Myocyte (in vitro differentiated cells): Measurements from ENCODE around the gene FILIP1L. TPM values are rescaled to one million over a fixed set of nuclear protein-coding genes. Genes with fewer than 3 reads are reported as not detected.

Source experiments
- DNase-seq: peaks from one replicate; pipeline ENCODE4 v3.0.0-alpha.2; 2012; ENCODE audit warnings: low read depth
- total RNA-seq: library from RNA; depleted of rRNA; stranded (reverse); fragments of >200 nt; gene quantifications from 2 replicates; pipeline ENCODE4 v1.2.3, GENCODE V29; 2014

Gene FILIP1L
- total RNA-seq, 1 donor from 2014 or later, result 10.8 TPM

DNA sequence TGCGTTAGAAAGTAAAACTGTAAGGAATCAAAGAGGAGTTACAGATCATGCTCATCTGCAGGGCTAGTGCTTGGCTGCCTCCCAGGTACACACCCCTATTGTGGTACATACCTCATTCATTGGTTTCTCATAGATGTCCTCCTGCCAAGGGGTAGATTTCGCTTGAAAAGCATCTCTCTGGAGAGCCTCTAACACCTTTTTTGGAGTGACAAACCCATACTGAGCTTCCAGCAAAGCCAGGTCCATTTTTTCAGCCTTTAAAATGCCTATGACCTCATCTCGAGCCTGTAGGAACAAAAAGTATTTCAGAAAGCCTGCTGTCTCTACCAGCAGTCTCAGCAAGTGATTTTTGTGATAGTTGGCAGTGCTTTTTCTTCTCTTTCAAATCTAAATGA is 184.6 kb downstream of the FILIP1L start:
- peak; percentile 58 for DNase-seq

GRCh38 chr3:99928771-99929744 is 185.2 kb downstream of the FILIP1L start:
- DNase-seq, result no peak

DNA sequence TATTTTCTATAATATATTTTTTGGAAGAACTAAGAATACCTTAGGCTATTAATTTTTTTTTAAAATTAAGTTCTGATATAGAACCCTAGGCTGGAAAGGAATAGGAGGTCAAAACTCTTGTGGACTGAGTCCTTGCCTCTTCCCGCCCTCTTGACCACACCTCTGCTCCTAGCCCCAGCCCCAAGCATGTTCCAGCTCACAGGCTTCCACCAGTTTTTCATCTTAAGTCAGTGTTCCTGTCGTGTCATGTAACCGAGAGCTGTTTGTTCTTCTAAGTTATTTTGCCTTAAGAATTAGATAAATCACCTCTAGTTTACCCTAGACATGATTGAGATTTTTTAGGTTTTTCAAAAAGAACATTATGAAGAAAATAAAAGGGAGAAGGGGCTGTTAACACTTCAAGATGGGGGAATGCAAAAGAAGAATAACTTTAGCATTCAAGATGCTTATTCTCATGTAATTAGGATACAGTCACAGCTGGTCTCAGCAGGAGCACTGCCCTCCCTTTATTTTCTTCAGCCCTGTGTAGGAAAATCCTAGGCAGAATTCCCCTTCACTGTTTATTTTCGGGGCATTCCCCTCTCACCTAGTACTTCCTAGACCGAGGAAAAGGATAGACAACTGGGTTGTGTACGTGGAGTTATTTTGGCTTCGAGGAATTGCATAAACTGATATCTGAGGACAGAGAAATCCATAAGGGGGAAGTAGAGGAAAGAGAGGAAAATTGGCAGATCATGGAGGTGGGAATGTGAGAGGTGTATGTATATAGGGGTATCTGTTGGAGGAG is 186.4 kb downstream of the FILIP1L start:
- DNase-seq, result no peak

DNA sequence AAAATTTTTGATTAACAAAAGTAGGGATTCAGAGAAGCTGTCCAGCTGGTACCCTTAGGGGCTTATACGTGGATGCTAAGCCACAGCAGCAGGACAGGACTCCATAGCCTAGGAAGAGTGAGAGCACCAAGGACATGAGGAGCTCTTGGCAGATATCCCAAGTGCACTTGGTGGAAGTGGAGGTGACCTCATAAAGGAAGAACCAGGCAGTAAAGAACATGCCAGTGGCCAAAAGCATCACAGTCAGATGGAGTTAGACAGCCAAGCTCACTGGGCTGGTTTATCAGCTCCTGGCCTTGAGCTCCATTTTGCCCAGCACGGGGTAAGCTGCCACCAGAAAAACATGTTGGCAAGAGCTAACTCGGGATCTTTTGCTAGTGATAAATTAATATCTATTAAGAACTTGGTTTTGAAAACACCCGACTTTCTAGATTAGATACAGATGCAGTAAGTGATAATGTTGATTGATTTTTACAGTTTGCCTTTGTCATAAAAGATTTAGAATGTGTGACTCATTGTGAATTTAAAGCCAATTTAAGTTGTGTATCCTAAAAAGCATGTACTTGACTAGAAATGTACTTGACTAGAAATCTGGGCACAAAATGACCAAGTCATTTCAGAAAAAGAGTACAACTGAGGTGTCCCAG is 188.6 kb downstream of the FILIP1L start:
- DNase-seq, result peak; percentile 31

DNA sequence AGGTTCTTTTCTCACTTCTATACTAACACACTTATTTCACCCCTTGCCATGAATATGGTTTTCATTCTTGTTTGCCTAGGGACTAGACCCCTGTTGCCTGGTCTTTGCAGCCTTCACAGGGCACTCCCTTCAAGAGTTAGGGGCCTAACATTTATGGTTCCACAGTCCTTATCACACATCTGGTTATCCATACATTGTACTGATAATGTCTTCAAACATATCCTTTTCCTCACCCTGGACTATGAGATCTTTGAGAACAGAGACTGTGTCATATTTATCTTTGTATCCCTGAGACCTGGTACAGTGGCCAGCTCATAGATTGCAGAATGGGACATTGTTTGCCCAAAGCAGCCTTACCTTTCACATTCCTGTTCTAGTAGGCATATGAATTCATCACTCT is 190.4 kb downstream of the FILIP1L start:
- no peak for DNase-seq

GRCh38 chr3:99921986-99922385 is 192.3 kb downstream of the FILIP1L start:
- no peak for DNase-seq

DNA sequence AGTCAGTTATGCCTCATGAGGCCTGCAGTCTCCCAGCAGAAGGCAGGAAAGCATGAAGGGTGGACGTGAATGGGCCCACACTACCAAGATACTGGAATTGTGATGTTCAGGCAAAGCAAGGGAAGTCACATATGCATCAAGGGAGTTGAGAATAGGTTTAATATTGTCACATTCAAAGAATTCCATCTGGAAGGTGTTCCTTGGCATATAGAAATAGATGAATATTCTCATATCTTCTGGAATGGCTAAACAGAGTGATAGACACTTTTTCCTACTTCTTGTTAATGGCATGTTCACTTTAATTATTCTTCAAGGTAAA is 193.0 kb downstream of the FILIP1L start:
- DNase-seq, result no peak

GRCh38 chr3:99920481-99921376 is 193.6 kb downstream of the FILIP1L start:
- peak; percentile 48 for DNase-seq

- no peak for DNase-seq
These were observed 194.6 kb downstream of the FILIP1L start for GRCh38 chr3:99919694-99920093.

GRCh38 chr3:99918715-99919114 is 195.6 kb downstream of the FILIP1L start:
- no peak for DNase-seq

GRCh38 chr3:99915906-99916432 is 198.3 kb downstream of the FILIP1L start:
- DNase-seq, result no peak

DNA sequence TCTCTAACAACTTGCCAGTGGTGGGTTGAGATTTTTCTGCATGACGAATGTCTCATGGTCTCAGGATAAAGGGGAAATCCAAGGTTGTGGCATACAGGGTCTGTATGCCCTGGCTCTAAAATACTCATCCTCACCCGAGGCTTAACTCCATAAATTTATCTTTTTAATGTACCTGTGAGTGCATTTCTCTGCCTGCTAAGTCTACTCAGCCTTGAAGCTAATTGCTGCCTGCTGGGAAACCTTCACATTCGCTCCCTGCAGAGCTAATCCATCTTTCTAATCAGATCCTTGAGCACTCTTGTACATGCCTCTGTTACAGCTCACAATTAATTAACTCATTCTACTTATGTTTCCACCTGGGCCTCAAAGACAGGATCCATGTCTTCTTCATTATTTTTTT is 202.9 kb downstream of the FILIP1L start:
- DNase-seq, result no peak

GRCh38 chr3:99910752-99911290 is 203.5 kb downstream of the FILIP1L start:
- no peak for DNase-seq

DNA sequence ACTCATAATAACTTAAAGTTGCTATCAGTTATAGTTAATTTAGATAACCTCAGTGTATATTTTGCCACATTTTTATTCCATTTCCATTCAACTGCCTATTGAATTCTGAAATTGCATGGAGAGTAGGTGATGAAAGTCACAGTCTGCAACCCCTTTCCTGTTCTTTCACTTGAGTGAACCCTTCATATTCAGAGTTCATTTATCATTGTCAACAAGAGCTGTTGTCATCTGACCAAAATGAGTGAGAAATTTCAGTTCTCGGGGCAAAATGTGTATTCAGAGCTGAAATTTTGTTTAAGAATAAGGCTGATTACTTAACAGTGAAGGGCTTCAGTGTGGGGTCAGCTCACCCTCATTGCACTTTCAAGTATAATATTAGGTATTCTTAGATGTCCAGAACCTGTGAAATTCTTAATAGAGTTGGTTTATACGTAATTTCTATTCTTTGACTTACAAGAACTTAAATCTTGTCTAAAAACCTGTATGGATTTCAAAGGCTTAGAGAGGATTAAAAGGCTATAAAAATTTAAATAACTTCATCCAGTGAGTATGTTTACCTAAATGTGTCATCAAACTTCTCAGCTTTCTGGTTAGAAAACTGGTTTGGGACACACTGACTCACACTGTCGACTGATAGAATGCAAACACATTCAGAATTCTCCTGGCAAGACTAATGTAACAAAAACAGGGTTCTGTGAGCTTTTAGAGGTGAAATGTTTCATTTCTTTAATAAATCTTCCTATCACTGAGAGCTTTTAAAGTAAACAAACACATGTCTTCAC is 204.4 kb downstream of the FILIP1L start:
- peak; percentile 29 for DNase-seq

- DNase-seq, result no peak
These were observed 206.2 kb downstream of the FILIP1L start for GRCh38 chr3:99907959-99908544.

DNA sequence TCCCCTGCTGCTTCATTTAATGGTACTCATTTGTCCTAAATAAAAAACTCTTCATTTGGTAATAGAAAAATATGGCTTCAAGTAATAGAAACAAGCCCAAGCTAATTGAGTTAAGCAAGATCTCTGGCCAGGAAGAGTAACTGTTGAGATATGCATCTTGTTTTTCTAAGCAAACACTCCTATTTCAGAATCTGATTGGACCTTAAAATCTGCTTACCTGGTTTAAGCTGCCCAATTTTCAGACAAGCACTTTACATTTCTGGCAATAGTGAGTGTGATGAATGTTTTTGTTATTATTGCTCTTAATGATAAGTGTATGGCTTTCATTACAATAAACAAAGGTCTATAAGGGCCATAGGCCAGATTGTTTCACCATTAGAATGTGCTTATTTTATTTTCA is 210.4 kb downstream of the FILIP1L start:
- DNase-seq, result no peak

GRCh38 chr3:99902091-99902490 is 212.2 kb downstream of the FILIP1L start:
- peak; percentile 31 for DNase-seq

- DNase-seq, result peak; percentile 61
These were observed 212.9 kb downstream of the FILIP1L start for GRCh38 chr3:99901200-99901926.
